PC-9 (cell line): ENCODE data around the gene PRRG2. TPM values are rescaled to one million over a fixed set of nuclear protein-coding genes. Genes with fewer than 3 reads are reported as not detected.

Source experiments
- BruUV-seq: library from RNA; stranded (reverse); fragments of 400-500 nt; replicated peaks from 2 replicates; lab custom pipeline; 2021; lab: Mats Ljungman, UMichigan
- CTCF ChIA-PET: fragments of 300-600 bp; sonication (Branson Sonifier 250); formaldehyde crosslinking; loops from one replicate; lab custom pipeline; 2022; ENCODE audit warnings: antibody characterized with exemption; lab: Charles Lee
- POLR2A ChIA-PET: fragments of 300-600 bp; sonication (Branson Sonifier 250); formaldehyde crosslinking; loops from one replicate; lab custom pipeline; 2022; ENCODE audit warnings: antibody characterized with exemption; ENCODE audit not compliant: unreplicated experiment; lab: Charles Lee
- DNase-seq, 2 experiments: peaks; one replicate each; pipeline versions ENCODE4 v3.0.0 to v3.0.0-alpha.2; 2015 to 2022; ENCODE audit warnings: mixed read lengths in 1 of 2
- H2AFZ ChIP-seq: fragments of 200-600 bp; sonication (generic); 2 replicates; pipeline ENCODE4 v1.8.1; 2017; ENCODE audit warnings: antibody characterized with exemption
- H3F3A ChIP-seq: fragments of 200-600 bp; sonication (generic); 2 replicates; pipeline ENCODE4 v1.8.1; 2017; ENCODE audit warnings: antibody characterized with exemption, mild to moderate bottlenecking, low read depth; ENCODE audit not compliant: insufficient read depth
- H3K27ac ChIP-seq: fragments of 200-600 bp; sonication (generic); 2 replicates; pipeline ENCODE4 v1.6.1; 2016; ENCODE audit warnings: mixed run types
- H3K27me3 ChIP-seq: fragments of 200-600 bp; sonication (generic); 2 replicates; pipeline ENCODE4 v1.6.1; 2016; ENCODE audit warnings: low read depth, mixed run types; ENCODE audit not compliant: insufficient read depth
- H3K36me3 ChIP-seq: fragments of 200-600 bp; sonication (generic); 2 replicates; pipeline ENCODE4 v1.6.1; 2016; ENCODE audit warnings: low read depth, mixed run types
- H3K4me1 ChIP-seq: fragments of 200-600 bp; sonication (generic); replicated peaks from 2 replicates; pipeline ENCODE4 v1.6.1; 2016; ENCODE audit warnings: mixed run types; ENCODE audit not compliant: insufficient read depth
- H3K4me2 ChIP-seq: fragments of 200-600 bp; sonication (generic); 2 replicates; pipeline ENCODE4 v1.6.1; 2017; ENCODE audit warnings: mixed run types
- H3K4me3 ChIP-seq: fragments of 200-600 bp; sonication (generic); 2 replicates; pipeline ENCODE4 v1.6.1; 2016; ENCODE audit warnings: mixed run types
- H3K79me2 ChIP-seq: fragments of 200-600 bp; sonication (generic); 2 replicates; pipeline ENCODE4 v1.6.1; 2017; ENCODE audit warnings: low read depth, mixed run types
- H3K9me2 ChIP-seq: fragments of 200-600 bp; sonication (generic); 2 replicates; pipeline ENCODE4 v1.8.1; 2017; ENCODE audit warnings: mild to moderate bottlenecking; ENCODE audit not compliant: insufficient read depth
- H3K9me3 ChIP-seq: fragments of 200-600 bp; sonication (generic); 2 replicates; pipeline ENCODE4 v1.8.1; 2016; ENCODE audit warnings: low read depth; ENCODE audit not compliant: insufficient read depth
- H4K20me1 ChIP-seq: fragments of 200-600 bp; sonication (generic); 2 replicates; pipeline ENCODE4 v1.8.1; 2017; ENCODE audit not compliant: insufficient read depth
- CTCF ChIP-seq: fragments of 200-600 bp; sonication (generic); conservative IDR thresholded peaks from 2 replicates; pipeline ENCODE4 v1.6.1; 2017; ENCODE audit warnings: mixed run types, antibody characterized with exemption, mild to moderate bottlenecking, moderate library complexity
- EZH2 ChIP-seq: fragments of 200-600 bp; sonication (generic); IDR thresholded peaks from 2 replicates; pipeline ENCODE4 v1.8.0; 2017; ENCODE audit warnings: antibody characterized with exemption, low read depth
- intact Hi-C: fragments of 100-400 bp; cut with micrococcal nuclease; formaldehyde crosslinking; loops from one replicate; pipeline ENCODE4 v1.10.0; 2022; ENCODE audit not compliant: unreplicated experiment
- total RNA-seq: library from RNA; stranded (reverse); gene quantifications from 2 replicates; pipeline ENCODE4 v1.2.3, GENCODE V29; 2021

The PRRG2 gene
- total RNA-seq, 1 experiment from 2014 or later = 16.2 TPM

- CTCF ChIA-PET = no interaction called here
- H2AFZ ChIP-seq = no peak overlapping the region
- no peaks in the 10 kb centered on the region for H3K27me3 ChIP-seq
- intact Hi-C loops = no loop called here
- no peaks in the 10 kb centered on the region for H3K9me3 ChIP-seq
- TF ChIP-seq EZH2 = no peak
- no peak for TF ChIP-seq CTCF
- BruUV-seq = no TSS peak
- POLR2A ChIA-PET = no interaction called here
- no peak overlapping the region for H3K27ac ChIP-seq
- DNase-seq = peak in 1 of 2 experiments; percentile 21
- no peak overlapping the region for H3K4me3 ChIP-seq
- peaks cover 33% of the 10 kb centered on the region for H3K79me2 ChIP-seq
- H3K4me1 ChIP-seq = no peaks in the 10 kb centered on the region
- no peak overlapping the region for H3K4me2 ChIP-seq
- H4K20me1 ChIP-seq = peaks cover 31% of the 10 kb centered on the region
- no peaks in the 10 kb centered on the region for H3K9me2 ChIP-seq
- peaks cover 22% of the 10 kb centered on the region for H3F3A ChIP-seq
- H3K36me3 ChIP-seq = no peaks in the 10 kb centered on the region
Measured at GRCh38 chr19:49573009-49573408, 8.1 kb upstream of the PRRG2 start.

- peaks cover 27% of the 10 kb centered on the region for H4K20me1 ChIP-seq
- no peak overlapping the region for H3K4me2 ChIP-seq
- no peak overlapping the region for H2AFZ ChIP-seq
- H3K4me1 ChIP-seq = no peaks in the 10 kb centered on the region
- no peaks in the 10 kb centered on the region for H3K36me3 ChIP-seq
- H3K9me3 ChIP-seq = no peaks in the 10 kb centered on the region
- no peak overlapping the region for H3K4me3 ChIP-seq
- POLR2A ChIA-PET = no interaction called here
- no peak for TF ChIP-seq CTCF
- no peak for TF ChIP-seq EZH2
- intact Hi-C loops = no loop called here
- H3K79me2 ChIP-seq = peaks cover 33% of the 10 kb centered on the region
- DNase-seq = no peak
- H3K9me2 ChIP-seq = no peaks in the 10 kb centered on the region
- BruUV-seq = no TSS peak
- peaks cover 20% of the 10 kb centered on the region for H3F3A ChIP-seq
- no peak overlapping the region for H3K27ac ChIP-seq
- no peaks in the 10 kb centered on the region for H3K27me3 ChIP-seq
- CTCF ChIA-PET = interaction anchor here (0.9 kb wide), 1 partner anchor 348 kb away, joined by 3 read pairs; no protein-coding TSS in a partner anchor
Measured at GRCh38 chr19:49573425-49573824, 7.7 kb upstream of the PRRG2 start.

GRCh38 chr19:49574206-49574755 lies 6.8 kb upstream of the PRRG2 start:
- Histone ChIP-seq H2AFZ (no peak overlapping the region), H3K4me1 (peaks cover 5% of the 10 kb centered on the region), H3K4me2 (no peak overlapping the region), H3K9me2 (no peaks in the 10 kb centered on the region), H3K27ac (no peak overlapping the region), H3F3A (peaks cover 19% of the 10 kb centered on the region), H4K20me1 (peaks cover 21% of the 10 kb centered on the region), H3K79me2 (peaks cover 37% of the 10 kb centered on the region), H3K9me3 (no peaks in the 10 kb centered on the region), H3K36me3 (no peaks in the 10 kb centered on the region), H3K27me3 (no peaks in the 10 kb centered on the region), H3K4me3 (no peak overlapping the region)
- ChIA-PET CTCF (interaction anchor here (0.5 to 0.9 kb wide), 3 partner anchors 13 to 349 kb away, joined by 3 to 9 read pairs (median 5); no protein-coding TSS in a partner anchor), POLR2A (interaction anchor here (0.6 to 0.9 kb wide), 2 partner anchors 66 to 219 kb away, joined by 3 to 4 read pairs; partner anchors contain the start of gene RRAS)
- no peak for TF ChIP-seq EZH2
- no peak for TF ChIP-seq CTCF
- no peak for DNase-seq
- intact Hi-C loops = no loop called here
- no TSS peak for BruUV-seq
